GM10847 (cell line): Measurements from ENCODE around the gene BNIP3.

Experiments
- POLR2A ChIP-seq: IDR thresholded peaks from 2 replicates; pipeline ENCODE4 v1.6.1; 2011; ENCODE audit not compliant: insufficient read length; ENCODE audit errors: extremely low read depth

The BNIP3 gene

DNA sequence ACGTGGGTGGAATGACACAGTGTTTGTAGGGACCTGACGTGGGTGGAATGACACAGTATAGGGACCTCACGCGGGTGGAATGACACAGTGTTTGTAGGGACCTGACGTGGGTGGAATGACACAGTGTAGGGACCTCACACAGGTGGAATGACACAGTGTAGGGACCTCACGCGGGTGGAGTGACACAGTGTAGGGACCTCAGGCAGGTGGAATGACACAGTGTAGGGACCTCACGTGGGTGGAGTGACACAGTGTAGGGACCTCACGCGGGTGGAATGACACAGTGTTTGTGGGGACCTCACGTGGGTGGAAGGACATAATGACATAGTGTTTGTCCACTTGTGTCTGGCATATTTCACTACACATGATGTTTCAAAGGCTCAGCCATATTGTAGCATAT lies 61.6 kb downstream of the BNIP3 start:
- no peak for TF ChIP-seq POLR2A
